IPS-18a (cell line): Measurements from ENCODE around the gene DBN1.

Source experiments
- H3K27ac ChIP-seq: one replicate; pipeline ENCODE4 v1.5.1; 2013; ENCODE audit warnings: low read length
- H3K27me3 ChIP-seq: one replicate; pipeline ENCODE4 v1.6.1; 2013; ENCODE audit warnings: mild to moderate bottlenecking, low read length; ENCODE audit not compliant: control insufficient read depth, insufficient read depth
- H3K36me3 ChIP-seq: one replicate; pipeline ENCODE4 v1.6.1; 2013; ENCODE audit warnings: low read depth, low read length; ENCODE audit not compliant: control insufficient read depth
- H3K4me1 ChIP-seq: one replicate; pipeline ENCODE4 v1.6.1; 2013; ENCODE audit warnings: low read depth, low read length; ENCODE audit not compliant: control insufficient read depth
- H3K4me3 ChIP-seq: one replicate; pipeline ENCODE4 v1.5.1; 2013; ENCODE audit warnings: low read length
- H3K9ac ChIP-seq: one replicate; pipeline ENCODE4 v1.6.1; 2013; ENCODE audit warnings: mild to moderate bottlenecking, low read length, moderate library complexity
- H3K9me3 ChIP-seq: one replicate; pipeline ENCODE4 v1.6.1; 2013; ENCODE audit warnings: low read depth, low read length; ENCODE audit not compliant: control insufficient read depth

Gene DBN1

DNA sequence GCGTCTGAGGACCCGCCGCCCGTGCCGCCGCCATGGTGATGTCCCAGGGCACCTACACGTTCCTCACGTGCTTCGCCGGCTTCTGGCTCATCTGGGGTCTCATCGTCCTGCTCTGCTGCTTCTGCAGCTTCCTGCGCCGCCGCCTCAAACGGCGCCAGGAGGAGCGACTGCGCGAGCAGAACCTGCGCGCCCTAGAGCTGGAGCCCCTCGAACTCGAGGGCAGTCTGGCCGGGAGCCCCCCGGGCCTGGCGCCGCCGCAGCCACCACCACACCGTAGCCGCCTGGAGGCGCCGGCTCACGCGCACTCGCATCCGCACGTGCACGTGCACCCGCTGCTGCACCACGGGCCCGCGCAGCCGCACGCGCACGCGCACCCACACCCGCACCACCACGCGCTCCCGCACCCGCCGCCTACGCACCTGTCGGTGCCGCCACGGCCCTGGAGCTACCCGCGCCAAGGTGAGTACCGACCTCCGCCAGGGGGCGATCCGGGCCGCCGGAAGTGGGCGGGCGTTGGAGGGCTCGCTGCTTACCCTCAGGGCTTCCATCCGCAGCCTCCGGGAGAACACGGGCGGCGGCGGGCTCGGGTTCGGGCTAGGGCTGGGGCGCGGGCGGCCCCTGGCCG lies 18.3 kb downstream of the DBN1 start:
- peak overlapping the region; percentile 62 for H3K4me3 ChIP-seq
- peaks cover 9% of the 10 kb centered on the region for H3K4me1 ChIP-seq
- H3K27me3 ChIP-seq: peaks cover 15% of the 10 kb centered on the region
- no peaks in the 10 kb centered on the region for H3K9me3 ChIP-seq
- H3K9ac ChIP-seq: peak overlapping the region; percentile 81
- no peak overlapping the region for H3K27ac ChIP-seq
- H3K36me3 ChIP-seq: peaks cover 31% of the 10 kb centered on the region

DNA sequence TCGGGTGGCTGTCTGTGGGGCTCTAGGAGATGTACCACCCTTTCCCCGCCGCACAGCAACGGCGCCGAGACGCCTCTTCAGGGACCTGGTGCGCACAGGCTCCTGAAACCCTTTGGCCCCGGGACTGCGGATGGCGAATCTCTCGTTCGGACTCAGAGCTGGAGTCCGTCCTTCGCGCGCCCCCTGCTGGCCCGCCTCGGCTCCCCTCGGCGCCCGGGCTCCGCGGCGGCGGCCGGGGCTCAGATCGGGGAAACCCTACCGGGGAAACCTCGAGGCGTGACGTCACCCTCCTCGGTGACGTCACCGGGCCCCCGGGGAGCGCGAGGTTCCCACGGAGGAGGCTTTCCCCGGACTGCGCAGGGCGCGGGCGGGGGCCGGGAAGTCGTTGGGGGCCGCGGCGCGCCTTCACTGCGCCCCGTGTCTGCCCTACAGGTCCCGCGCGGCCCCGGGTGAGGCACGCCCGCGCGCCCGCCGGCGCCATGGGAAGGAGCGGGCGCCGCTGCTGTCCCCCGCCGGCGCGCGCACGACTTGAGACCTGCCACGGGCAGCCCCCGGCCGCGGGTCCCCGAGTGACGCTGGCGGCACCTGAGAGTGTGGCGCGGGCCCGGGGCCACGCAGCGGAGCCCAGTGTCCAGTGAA lies 18.9 kb downstream of the DBN1 start:
- Histone ChIP-seq H3K4me3 (peak overlapping the region; percentile 62), H3K4me1 (peaks cover 9% of the 10 kb centered on the region), H3K27ac (no peak overlapping the region)

DNA sequence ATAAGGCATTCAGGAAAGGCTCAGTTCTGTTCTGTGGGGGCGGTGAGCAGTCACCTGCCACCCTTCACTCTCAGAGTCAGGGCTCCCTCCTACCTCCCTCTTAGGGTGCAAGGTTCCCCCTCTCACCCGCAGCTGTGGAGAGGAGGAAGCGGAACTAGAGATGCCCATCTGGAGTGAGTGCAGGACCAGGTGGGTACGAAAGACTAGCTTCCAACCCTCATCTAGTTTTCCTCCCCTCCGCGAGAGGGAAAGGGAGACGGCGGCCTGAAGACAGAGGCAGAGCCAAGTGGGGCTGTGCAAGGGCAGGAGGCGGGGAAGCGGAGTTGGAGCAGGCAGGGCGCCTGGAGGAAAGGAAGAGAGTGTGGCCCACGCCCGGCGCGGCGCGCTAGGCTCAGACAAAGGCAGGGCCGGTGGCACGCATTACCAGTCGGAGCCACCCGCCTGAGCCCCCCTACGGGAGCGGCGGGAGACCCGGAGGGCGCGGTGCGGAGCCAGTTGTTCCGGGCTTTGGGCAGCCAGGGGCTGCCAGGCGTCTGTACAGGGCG lies 19.5 kb downstream of the DBN1 start:
- no peak overlapping the region for H3K27ac ChIP-seq
- peaks cover 19% of the 10 kb centered on the region for H3K36me3 ChIP-seq
- peaks cover 15% of the 10 kb centered on the region for H3K27me3 ChIP-seq
- H3K9me3 ChIP-seq: no peaks in the 10 kb centered on the region
- H3K9ac ChIP-seq: peak overlapping the region; percentile 81
- peaks cover 9% of the 10 kb centered on the region for H3K4me1 ChIP-seq
- peak overlapping the region; percentile 62 for H3K4me3 ChIP-seq

More for the DNA sequence above, 18.9 kb downstream of the DBN1 start:
- Histone ChIP-seq H3K36me3 (peaks cover 25% of the 10 kb centered on the region), H3K9ac (peak overlapping the region; percentile 81), H3K27me3 (peaks cover 15% of the 10 kb centered on the region), H3K9me3 (no peaks in the 10 kb centered on the region)

DNA sequence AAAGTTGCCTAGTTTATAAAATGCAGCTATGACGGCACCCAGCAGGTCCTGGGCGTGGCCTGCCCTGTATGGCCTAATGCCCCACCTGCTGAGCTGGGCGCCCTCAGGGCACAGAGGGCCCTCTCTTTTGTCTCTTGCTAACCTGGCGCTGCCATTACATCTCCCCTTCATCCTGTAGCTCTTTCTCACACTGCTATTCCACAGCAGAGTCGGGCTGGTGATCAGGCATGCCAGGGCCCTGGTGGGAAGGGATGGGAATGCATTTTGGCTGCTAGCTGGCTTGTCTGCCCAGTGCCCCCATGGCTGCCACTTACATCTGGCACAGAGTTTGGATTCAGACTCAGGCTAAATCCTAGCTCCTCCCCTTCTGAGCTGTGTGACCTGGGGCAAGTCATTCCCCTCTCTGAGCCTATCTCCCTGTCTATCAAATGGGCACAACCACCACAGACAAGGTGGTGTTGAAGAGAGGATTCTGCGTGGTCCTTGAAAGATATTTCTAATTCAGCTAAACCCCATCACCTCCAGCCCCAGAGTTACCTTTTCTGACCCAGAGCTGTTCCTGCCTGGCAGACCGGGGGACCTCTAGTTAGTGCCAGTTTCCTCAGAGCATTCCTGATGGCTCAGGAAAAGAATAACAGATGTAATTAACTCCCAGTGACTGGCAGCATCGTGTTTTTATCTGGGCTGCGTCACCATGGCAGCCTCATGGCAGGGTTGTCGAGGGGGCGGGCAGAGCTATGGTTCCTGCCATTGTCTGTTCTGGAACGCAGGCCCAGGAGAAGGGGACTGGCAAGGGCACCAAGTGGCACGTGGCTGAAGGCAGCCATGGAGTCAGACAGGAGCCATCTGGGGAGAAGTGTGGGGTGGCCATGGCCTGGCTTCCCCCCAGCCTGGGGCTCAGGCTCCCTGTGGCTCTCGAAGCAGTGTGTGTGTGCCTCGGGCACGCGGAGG lies 20.5 kb downstream of the DBN1 start:
- Histone ChIP-seq H3K27ac (no peak overlapping the region), H3K27me3 (peaks cover 25% of the 10 kb centered on the region), H3K9me3 (no peaks in the 10 kb centered on the region), H3K9ac (no peak overlapping the region), H3K4me1 (peaks cover 12% of the 10 kb centered on the region), H3K4me3 (no peak overlapping the region), H3K36me3 (peaks cover 9% of the 10 kb centered on the region)

DNA sequence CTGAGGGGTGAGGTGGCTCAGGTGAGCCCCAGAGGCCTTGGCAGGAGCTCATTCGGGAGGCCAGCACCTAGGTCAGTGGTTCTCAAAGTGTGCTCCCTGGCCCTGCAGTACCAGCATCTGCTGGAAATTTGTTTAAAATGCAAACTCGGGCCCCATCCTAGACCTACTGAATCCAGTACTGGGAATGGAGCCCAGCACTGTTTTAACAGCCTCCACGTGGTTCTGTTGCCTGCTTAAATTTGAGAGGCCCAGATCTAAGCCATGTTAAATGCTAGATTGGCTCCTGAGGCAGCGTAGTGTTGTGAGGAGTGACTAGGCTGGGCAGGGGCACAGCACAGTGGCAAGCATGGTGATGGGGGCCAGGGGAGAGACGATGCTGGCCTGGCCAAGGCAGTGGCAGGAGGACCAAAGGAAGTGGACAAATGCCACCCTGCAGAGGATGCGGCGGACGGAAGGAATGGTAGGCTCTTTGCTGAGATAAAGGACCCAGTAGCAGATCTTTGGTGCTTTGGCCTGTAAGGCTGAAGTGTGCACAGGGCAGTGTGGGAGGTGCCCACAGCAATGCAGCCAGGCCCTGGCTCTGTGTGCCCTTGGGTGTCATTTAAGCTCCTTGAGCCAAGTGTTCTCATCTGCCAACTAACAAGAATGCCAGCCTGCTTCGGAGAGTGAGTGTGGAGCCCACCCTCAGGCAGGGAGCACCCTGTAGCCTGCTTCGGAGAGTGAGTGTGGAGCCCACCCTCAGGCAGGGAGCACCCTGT lies 22.6 kb downstream of the DBN1 start:
- no peak overlapping the region for H3K9ac ChIP-seq
- peaks cover 30% of the 10 kb centered on the region for H3K27me3 ChIP-seq
- no peak overlapping the region for H3K4me3 ChIP-seq
- peaks cover 7% of the 10 kb centered on the region for H3K4me1 ChIP-seq
- H3K9me3 ChIP-seq: no peaks in the 10 kb centered on the region
- no peak overlapping the region for H3K27ac ChIP-seq
- H3K36me3 ChIP-seq: no peaks in the 10 kb centered on the region

DNA sequence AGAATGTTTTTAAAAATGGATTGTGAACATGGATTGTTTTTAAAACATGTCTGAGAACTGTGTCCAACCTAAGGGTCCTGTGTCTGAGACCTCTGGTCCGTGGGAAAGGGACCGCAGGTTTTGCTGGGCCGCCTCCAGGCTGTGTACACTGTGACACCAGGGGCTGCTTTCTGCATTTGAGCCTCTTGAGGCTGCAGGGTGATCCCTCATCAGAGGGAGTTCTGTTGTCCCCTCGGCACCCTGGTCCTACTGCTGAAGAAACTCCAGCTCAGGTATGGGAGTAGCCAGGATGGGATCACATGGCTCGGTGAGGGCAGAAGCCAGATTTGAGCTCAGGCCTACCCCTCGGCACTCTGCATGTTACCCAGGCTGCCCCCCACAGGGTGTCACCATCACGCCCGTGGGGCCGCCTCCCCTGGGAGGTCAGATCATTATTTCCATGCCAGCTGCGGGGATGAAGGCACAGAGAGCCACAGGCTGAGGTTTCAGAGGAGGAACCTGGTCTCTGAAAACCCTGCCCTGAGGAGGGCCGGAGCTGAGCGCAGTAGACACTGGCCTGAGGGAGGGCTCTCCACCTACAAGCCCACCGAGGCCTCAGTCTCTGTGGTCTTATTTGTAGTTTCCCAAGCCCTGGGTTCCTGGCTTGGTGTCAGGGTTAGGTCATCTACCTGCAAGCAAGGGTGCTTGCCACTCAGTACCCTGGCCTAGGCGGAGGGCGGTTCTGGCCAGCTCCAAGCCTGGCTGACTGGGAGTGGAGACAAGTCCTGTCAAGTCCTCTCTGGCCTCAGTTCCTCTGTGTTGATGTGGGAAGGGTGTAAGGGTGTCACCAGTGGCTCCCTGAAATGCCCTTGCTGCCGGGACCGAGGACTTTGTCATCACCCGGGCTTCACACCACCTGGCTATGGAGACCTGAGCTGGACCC lies 24.0 kb downstream of the DBN1 start:
- Histone ChIP-seq H3K27ac (no peak overlapping the region), H3K4me3 (no peak overlapping the region), H3K36me3 (no peaks in the 10 kb centered on the region), H3K27me3 (peaks cover 41% of the 10 kb centered on the region), H3K9ac (no peak overlapping the region), H3K9me3 (no peaks in the 10 kb centered on the region), H3K4me1 (peaks cover 14% of the 10 kb centered on the region)

DNA sequence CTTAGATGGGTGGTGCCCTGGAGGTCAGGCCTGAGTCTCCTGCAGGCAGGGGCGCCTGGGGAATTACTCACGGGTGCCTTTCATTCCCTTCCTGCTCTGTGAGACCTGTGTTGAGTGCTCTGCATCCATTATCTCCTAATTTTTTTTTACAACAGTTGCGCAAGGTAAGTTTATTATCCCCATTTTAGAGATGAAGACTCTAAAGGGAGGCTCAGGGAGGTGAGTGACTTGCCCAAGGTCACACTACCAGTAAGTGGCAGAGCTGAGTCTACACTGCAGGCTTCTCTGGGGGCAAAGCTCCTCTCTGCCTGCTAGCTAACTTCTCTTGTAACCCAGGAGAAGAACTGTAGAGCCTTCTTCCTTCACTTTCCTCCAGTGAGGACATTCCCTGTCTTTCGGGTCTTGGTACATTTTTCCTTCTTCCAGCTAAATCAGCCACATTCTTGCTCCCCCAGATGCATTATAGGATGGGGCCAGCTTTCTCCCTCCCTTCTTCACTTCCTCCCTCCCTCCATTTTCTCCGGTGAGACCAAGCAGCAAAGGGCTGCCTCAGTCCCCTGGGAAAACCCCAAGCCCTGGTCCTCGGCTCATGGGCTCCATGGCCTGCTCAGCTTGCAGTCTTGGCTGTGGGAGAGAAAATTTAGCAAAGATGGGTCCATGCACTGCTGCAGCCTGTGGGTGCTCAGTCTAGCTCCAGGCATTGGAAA lies 25.0 kb downstream of the DBN1 start:
- H3K36me3 ChIP-seq: no peaks in the 10 kb centered on the region
- peaks cover 34% of the 10 kb centered on the region for H3K27me3 ChIP-seq
- H3K27ac ChIP-seq: no peak overlapping the region
- H3K9me3 ChIP-seq: no peaks in the 10 kb centered on the region
- H3K4me1 ChIP-seq: peaks cover 14% of the 10 kb centered on the region
- H3K4me3 ChIP-seq: peak overlapping the region; percentile 56
- H3K9ac ChIP-seq: peak overlapping the region; percentile 69

DNA sequence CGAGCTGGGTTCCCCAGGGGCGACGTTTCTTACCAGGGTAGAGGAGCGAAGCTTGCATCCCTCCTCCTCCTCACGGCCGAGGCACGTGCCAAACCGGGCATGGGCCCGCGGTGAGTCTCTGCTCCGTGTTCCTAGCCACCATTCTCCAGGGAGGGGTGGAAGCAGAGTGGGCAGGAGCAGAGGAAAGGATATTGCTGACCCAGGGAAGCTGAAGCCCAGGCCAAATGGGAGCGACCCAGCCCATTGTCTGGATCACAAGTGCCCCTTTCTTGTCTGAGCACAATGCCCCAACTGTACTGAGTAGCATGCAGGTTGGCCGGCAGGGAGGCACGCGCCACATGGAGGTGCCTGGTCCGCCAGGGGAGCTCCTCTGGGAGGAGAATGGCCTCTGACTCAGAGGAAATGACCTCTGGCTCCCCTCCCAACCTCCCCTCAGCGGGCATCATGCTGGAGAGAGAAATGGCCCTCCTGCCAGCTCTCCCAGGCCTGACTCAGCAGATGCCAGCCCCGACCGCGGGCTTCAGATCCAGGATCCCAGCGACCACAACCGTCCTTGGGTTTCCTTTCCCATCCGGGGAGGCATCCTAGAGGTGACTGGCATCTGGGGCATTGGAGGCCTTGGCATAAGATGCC lies 25.7 kb downstream of the DBN1 start:
- Histone ChIP-seq H3K27me3 (peaks cover 31% of the 10 kb centered on the region), H3K4me3 (peak overlapping the region; percentile 56), H3K27ac (no peak overlapping the region), H3K9ac (peak overlapping the region; percentile 69), H3K9me3 (no peaks in the 10 kb centered on the region), H3K4me1 (peaks cover 14% of the 10 kb centered on the region), H3K36me3 (no peaks in the 10 kb centered on the region)

DNA sequence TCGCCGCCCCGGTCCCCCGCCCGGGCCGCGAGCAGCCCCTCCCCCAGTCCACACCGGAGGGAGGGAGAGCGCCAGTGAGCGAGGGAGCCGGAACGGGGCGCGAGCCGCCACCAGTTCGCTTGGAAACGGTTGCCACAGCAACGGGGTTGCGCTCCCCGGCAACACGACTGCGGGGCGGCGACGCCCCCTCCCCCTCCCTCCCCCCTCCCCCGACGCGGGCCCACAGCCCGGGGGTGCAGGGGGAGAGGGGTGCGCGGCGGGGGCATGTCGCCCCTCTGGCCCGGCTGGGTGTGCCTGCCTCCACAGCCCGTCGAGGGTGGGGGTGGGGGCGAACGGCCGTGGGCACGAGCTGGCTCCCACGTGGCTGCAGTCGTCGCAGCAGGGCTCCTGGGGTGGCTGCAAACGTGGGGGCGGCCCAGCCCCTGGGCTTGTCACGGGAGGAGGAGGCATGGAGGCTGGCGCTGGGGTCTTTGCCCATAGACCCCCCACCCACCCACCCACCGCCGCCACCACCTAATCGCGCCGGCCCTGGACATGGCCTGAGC lies 26.3 kb downstream of the DBN1 start:
- no peak overlapping the region for H3K27ac ChIP-seq
- H3K4me1 ChIP-seq: peaks cover 14% of the 10 kb centered on the region
- H3K36me3 ChIP-seq: no peaks in the 10 kb centered on the region
- H3K9me3 ChIP-seq: no peaks in the 10 kb centered on the region
- H3K4me3 ChIP-seq: peak overlapping the region; percentile 62
- peaks cover 31% of the 10 kb centered on the region for H3K27me3 ChIP-seq
- peak overlapping the region; percentile 69 for H3K9ac ChIP-seq
